GM18508 (cell line): ENCODE results near the gene LACTB.
A peak's percentile ranks its signal among the peaks of the same experiment; 100 is the strongest.

ENCODE experiments used
- ATAC-seq: cut with Tn5 transposase; IDR thresholded peaks from one replicate; pipeline ENCODE4 v1.9.1; 2021; ENCODE audit warnings: moderate number of reproducible peaks; ENCODE audit not compliant: insufficient read depth, unreplicated experiment

Gene LACTB

DNA sequence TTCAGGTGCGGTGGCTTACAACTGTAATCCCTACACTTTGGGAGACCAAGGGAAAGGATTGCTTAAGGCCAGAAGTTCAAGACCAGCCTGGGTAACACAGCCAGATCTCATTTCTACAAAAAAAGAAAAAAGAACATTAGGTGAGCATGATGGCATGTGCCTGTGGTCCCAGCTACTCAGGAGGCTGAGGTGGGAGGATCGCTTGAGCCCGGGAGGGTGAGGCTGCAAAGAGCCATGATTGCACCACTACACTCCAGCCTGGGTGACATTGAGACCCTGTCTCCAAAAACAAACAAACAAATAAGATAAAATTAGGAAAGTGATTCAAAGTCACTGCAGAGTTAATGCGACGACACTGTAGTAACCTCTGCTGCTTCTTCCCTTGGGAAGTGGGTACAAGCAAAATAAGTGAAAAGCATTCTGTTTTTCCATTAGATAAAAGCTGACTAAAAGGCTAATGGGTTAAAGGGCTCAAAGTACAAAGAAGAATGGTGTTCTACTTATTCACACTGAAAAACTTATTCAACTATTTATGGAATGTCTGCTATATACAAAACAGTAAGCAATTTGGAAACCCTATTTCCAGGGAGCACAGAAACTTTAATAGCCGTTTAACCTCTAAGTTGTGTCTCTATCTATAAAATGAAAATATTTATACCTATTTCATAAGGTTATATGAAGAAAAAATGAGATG lies 43.7 kb downstream of the LACTB start:
- no peak for ATAC-seq

DNA sequence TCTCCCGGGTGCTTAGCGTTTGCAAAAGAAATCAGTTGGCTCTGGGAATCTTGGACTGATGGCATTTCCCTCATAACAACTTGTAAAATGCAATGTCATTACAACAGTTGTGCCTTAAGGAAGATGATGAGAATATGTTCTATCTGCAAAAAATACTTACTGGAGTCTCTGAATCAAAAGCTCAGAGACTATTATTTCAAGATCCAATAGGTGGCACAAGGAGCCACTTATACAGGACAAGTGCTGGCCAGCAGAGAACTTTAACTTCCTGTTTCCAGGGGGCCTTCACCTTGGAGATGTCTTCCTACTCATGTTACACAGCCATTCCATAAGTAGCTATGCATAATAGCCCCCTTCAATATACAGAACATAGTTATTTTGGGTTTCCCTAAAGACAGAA lies 44.6 kb downstream of the LACTB start:
- no peak for ATAC-seq

DNA sequence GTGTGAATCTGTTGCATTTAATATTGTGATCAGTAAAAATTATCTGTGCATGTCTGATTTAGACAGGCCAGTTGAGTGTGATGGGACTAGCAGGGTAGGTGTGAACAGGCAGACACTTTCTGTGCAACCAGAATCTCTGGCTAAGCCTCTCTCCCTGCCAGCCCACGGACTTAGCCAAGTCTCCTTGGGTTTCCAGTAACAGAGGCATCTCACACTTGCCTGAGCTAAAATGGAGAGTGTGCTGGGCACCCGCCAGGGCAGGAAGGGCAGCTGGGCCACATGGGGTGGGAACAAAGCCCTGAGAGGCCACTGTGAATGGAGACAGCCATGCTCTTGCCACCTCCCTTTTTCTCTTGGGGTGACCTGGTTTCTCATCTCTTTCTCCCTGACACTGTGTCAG lies 48.1 kb downstream of the LACTB start:
- ATAC-seq = no peak

DNA sequence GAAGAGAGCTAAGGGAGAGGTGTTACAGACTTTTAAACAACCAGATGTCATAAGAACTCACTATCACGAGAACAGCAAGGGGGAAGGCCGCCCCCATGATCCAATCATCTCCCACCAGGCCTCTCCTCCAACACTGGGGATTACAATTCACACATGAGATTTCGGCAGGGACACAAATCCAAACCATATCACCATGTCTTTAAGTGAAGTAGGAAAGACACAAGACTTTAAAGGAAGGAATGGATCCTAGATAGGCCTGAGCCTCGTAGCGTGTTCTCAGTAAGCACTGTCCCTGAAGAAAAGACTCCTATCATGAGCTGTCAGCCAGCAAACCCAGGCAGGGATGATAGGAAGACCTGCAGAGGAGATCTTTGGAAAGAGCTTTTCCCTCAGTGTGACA lies 50.7 kb downstream of the LACTB start:
- no peak for ATAC-seq

DNA sequence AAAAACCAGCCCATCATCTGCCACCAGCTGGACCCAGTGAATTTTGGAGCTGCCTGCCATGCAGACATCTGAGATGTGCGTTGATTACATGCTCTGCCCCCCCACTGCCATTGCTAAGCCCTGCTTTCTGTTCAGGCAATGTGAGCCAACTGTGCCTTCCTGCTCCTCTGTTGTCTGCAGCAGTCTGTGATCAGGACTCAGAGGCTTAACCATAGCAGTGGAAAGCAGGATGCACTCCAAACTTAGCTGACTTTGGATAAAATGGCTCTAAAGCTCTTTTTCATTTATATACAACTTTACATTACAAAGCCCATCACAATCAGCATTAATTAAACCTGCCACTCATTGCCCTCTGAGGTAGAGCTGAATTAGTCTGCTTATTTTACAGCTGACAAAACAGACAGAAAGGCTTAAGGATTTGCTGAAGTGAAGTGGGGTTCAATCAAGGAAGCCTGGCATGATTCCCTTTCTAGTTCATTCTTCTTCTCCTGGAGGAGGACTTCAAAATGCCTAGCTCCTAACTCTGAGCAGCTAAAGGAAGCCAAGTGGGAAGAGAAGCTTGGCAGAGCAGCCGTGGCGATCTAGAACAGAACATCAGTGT lies 51.3 kb downstream of the LACTB start:
- no peak for ATAC-seq

DNA sequence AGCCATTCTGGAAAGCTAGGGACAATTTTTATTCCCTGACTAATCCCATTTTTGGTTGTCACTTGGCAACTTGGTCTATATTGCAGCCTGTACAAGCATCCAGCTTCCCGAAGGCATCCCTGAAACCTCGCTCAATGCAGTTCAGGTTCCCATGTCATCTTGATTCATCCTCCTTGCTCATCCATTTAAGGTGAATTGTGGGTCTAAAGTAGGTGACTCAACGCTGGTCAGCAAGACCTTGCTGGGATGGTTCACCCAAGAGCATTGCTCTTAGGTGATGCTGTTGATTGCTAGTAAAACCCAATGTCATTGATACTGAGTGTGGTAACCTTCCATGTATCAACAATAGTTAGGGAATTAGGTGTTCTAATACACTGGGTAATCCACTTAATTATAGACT lies 54.6 kb downstream of the LACTB start:
- no peak for ATAC-seq

DNA sequence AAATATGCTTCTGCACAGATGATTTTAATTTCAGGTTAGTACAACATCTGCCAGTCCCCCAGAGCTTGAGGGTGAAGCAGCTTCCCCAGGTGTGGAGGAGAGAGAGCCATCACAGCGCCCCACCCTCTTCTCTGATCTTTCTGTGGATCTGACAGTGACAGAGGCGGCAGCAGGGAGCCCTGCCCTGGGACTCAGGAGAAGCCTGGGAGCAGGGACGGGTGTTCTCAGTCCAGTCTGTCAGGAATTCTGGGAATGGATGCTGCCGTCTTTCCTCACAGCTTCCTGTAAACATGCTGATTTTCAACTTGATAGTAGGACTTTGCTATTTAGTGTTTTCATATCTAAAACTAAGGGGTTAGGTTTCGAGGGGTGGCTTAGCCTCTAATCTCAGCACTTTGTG lies 56.4 kb downstream of the LACTB start:
- ATAC-seq = no peak

DNA sequence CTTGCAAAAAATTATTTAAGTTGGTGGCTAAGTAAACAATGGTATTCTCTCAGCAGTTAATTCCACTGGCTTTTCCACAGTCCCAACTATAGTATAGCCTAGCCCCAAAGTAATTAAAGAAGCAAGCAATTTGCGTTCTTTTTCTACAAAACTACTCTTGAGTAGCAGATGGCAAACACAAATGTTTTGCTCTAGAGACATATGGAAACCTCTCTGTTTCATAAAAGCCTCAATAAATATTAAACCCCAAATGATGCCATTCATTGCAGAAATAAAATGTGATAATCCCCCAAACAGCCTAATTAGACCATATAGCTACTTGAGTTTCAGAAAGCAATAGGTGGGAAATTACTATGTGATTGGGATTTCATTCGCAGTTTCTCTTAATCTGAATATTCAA lies 59.1 kb downstream of the LACTB start:
- no peak for ATAC-seq

DNA sequence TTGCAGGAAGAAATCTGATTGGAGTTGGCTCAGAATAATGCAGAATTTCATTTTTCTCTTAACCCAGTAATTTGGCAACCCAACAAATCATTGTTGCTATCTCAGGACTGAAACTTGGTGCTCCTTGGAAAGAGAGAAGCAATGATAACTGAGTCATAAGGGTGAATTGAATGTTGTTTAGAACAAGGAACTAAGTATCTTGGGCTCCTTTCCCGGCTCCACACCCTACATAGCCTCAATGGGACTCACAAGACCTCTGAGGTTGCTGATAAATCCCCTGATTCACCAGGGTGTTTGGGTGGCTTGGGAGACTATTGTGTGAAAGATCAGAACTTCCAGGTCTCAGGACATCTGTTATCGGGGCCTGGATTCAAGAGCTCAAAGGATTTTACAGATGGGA lies 60.0 kb downstream of the LACTB start:
- no peak for ATAC-seq

DNA sequence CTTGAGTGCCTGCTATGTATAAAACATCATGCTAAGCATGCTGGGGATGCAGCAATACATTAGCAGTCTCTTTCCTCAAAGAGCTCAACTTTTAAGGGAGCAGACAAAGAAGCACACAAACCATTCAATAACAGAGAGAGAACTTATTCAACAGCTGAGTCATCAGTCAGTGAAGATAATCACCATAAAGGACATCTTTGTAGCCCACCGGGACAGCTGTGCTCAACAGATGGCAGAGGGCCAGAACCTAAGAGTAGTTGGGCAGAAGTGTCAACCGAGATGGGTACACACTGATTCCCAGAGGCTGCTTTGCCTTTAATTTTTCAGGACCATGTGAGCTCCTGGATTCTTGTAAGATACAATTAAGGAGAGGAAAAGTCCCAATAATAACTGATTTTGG lies 63.5 kb downstream of the LACTB start:
- no peak for ATAC-seq

DNA sequence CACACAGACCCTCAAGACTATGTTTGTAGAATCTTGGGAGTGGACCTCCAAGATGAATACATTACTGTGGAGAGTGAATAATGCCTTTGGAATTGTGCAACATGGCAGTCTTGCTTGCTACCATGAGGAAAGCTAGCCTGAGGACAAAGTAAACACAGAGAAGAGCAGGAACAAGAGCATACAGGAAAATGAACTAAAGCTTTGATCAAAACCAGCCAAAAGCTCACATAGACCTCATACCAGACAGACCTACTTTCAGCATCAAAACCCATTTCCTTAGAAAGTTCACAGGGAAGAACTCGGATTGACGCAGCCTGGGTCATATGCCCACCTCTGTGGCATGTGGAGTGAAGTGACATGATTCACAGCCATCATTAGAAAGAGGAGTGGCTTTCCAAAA lies 64.4 kb downstream of the LACTB start:
- ATAC-seq = no peak

DNA sequence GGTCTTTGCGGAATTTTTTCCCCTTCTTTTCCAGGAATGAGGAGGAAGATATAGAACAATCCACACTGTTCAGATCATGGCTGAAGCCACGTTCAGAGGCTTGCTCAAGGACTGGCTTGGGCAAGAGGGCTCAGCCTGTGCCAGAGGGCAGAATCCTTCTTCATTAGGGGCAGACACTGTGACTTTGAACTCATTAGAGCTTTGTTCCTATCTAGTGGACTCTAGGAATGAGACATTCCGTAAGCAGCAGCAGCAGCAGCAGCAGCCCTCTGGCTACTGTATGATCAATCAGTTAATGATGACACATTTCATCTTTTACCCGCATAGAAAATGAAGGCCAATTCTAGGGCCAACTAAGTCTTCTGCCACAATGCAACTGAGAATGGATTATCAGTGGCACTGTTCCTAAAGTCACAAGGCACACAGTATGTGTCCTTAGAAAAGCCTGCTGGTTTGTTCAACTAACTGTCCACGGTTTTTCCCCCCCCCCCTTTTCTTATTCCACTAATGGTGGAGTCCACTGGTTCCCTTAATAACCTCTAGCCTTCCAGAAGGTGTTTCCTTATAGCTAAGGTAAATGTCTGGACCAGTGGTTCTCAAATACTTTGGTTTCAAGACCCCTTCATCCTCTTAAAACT lies 66.0 kb downstream of the LACTB start:
- no peak for ATAC-seq

DNA sequence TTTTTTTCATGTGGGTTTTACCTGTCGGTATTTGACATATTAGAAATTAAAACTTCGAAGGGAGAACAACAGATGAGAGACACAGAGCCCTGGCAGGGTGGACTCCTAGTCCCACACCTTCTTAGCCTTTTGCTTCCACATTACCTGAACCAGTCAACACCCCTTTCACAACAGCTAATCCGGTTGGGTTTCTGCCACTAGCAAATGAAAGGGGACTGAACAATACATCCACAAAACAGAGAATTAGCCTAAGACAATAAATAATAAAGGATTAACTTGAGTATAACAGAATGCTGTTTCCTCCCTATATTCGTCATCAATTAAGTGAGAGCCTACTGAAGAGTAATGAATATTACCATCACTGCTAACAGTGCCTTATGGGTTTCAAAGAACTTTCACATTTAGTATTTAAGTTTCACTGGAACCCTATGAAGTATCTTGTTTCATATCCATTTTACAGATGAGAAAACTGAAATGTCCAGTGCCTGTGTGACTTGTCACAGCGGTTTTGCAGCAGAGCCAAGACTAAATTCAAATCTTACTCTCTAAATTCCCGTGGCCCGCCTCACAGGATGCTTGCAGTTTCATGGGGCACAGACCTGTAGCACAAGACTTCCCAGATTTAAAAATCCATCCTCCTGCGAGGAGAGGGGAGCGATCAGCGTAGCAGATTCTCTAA lies 66.7 kb downstream of the LACTB start:
- no peak for ATAC-seq

DNA sequence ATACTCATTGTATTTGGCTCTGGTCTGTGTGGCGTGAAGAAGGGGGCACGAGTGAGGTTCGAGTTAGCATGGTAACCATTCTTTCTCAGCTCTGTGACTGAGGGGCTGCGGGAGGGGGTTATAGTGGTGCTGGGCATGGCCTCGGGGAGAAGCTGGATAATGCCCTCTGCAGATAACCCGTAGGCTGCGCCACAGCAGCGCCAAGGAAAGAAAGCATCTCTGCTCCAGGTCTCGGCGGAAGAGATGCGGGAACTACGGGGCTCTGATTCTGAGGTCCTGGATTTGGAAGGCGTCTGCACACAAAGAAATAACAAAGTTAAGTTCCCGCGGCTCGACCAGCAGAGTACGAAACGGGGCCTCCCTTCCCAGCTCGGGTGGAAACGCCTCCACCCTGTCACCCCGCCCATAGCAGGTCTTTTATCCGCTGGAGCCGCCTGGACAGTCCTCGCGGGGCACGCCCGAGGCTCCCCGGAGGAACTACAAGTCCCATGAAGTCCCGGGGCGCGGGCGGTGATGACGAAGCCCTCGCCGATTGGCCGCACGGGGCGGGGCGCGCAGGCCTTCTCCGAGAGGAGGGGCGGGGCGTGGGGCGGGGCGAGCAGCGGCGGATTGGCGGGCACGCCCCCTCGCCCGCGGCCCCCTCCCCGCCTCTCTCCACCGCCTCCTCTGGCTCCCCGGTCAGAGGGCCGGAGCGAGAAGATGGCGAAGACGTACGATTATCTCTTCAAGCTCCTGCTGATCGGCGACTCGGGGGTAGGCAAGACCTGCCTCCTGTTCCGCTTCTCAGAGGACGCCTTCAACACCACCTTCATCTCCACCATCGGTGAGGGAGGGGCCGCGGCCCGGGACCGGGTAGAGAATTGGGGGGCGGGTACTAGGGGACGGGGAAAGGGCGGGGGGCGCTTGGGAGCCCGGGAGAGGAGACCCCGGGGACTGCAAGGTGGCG lies 67.5 kb downstream of the LACTB start, which contains the start of gene RAB8B:
Gene RAB8B, plus strand, starts transcription at position 681 of the 946 bp plus-strand sequence. Its CDS starts 19 bp downstream, at position 700.
- peak; percentile 37 for ATAC-seq

DNA sequence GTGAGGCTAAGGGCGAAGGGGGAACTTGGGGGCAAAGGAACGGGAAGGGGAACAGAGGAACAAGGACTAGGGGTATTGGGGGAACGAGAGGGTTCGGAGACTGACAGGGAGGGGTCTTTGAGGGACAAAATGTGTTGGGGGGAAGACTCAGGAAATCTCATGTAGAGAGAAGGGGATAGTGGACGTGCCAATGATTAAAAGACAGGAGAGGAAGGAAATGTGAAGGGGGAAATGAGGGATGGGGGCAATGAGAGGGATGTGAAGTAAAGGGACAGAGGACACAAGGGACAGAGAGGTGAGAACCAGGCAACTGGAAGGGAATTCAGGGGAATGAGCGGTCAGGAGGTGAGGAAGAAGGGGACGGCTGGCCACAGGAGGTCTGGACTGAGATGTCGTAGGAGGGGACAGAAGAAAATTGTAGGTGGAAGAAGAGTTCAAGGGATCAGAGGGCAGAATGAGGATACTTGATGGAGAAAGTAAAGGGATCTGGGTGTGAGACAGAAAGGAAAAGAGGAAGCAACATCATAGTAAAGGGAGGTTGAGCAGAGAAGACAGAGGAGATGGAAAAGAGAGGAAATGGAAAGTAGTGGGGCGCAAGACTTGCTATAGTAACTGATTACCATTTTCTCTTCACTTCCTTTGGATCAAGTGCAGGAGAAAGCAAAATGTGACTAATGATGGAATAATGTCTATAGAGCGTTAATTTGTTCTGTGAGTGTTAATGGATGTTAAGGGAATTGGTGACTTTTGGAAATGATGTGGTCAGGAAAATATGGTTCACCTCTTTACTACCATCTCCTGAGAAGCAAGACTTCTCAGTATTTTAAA lies 68.5 kb downstream of the LACTB start:
- no peak for ATAC-seq

DNA sequence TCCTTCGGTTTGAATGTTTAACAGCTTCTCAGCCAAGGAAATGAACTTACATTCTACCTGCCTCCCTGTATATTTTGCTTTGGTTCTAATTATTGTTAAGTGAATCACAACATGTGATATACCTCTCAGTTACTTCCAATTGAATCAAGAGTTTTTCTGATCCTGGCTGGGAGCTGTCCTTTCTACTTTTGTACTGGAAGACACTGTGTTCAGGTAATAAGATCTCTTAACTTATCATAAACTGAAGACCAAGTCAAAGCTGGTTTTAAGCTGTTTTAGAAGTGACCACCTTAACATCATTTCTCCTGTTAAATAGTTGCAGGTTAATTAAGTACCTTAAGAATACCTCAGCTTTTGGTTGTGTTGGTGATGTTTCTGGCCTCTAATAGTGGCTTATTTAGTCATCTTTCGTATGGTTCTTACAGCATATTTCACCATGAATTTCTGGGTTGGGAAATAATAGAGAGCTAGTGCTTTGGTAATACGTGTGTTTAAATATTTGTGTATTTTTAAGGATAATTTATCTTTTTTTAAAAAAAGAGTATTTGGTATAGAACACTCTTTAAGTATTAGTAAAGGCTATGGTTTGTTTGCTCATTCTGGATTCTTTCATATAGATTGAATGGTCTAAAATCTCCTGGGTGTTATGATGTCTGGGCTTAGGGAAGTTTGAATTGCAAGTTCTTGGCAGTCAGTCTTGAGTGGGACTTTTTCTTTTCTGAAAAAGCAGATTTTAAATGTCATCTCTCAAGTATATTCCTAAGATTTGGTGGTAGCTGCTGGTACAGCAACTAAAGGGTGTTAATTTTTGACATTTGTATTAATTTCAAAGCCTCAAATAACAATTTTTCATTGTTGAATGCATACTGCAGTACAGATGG lies 69.3 kb downstream of the LACTB start:
- ATAC-seq = no peak
